ENCODE results near the gene FGFR3.

Gene FGFR3

DNA sequence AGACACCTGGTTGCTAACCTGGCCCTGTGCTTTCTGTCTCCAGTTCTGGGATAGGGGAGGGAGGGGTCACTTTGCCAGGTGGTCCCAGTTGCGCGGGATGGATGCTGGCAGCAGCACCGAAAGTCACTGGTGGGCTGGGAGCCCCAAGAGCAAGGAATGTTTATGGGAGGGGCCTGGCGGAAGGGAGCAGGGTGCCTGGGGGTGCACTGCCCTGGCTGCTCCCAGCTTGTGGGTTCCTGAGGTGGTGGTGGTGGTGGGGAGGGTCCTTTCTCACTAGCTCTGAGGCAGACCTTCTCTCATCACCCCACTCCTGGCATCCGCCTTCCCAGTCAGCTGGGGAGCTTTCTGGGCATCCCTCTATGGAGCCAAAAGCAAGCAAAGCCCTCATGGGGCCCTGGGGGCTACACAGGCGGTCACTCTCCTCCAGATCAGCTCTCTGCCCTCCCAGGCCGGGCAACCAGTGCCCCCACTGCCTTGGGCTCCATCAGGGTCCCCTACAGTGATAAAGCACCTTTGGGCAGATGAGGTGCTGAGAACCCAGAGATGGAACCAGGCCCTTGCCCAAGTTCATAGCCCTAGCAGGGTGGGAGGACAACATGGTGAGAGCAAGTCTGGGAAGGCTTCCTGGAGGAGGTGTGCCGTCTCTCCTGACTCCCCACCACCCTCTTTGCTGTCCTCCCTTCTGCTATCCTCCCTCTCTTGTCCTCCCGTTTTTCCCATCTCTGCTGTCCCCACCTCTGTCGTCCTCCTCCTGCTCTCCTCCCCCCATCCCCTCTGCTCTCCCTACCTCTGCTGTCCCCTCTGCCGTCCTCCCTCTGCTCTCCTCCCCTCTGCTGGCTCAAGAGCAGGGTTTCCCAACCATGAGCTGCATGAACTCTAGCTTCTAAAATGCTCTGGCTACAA lies 16.0 kb downstream of the FGFR3 start:
- Histone ChIP-seq H3K27ac (ENCODE audit: low read length, poor library complexity, severe bottlenecking) (no peak overlapping the region), H3K4me3 (ENCODE audit: insufficient read depth in 1 of 2, low read depth in 1 of 2, low read length in 2 of 2) (no peak overlapping the region), H2BK120ac (ENCODE audit: low read depth, low read length) (no peak overlapping the region), H3K4ac (ENCODE audit: low read depth in 1 of 2, low read length in 2 of 2) (no peak overlapping the region), H2AK5ac (ENCODE audit: low read length, severe bottlenecking) (no peak overlapping the region), H3K14ac (ENCODE audit: low read length in 2 of 2) (no peak overlapping the region), H2AFZ (ENCODE audit: low read depth, low read length) (no peak overlapping the region), H3K9ac (ENCODE audit: low read length) (no peak overlapping the region), H3K79me1 (replicated peaks; ENCODE audit: low read length, poor library complexity, severe bottlenecking) (peaks cover 5% of the 10 kb centered on the region), H3K23ac (ENCODE audit: low read length in 2 of 2) (no peak overlapping the region), H2BK15ac (ENCODE audit: low read depth, poor library complexity, severe bottlenecking) (no peak overlapping the region), H3K4me2 (ENCODE audit: low read length, poor library complexity, severe bottlenecking) (no peak overlapping the region), H3K9me3 (ENCODE audit: control insufficient read depth, low read length) (no peaks in the 10 kb centered on the region), H4K8ac (ENCODE audit: low read length) (no peak overlapping the region), H3K18ac (ENCODE audit: low read depth in 1 of 2, low read length in 2 of 2) (no peak overlapping the region), H2BK12ac (ENCODE audit: low read length in 2 of 2) (no peak overlapping the region), H3K36me3 (ENCODE audit: control insufficient read depth in 1 of 2, insufficient read depth in 2 of 2, low read depth in 1 of 2, low read length in 2 of 2) (peaks cover 20 to 39% of the 10 kb centered on the region in 2 experiments), H3K27me3 (ENCODE audit: control insufficient read depth in 1 of 2, insufficient read depth in 1 of 2, low read length in 2 of 2) (peaks cover 0 to 9% of the 10 kb centered on the region in 2 experiments), H4K91ac (ENCODE audit: low read length) (no peak overlapping the region), H3K4me1 (ENCODE audit: control insufficient read depth, insufficient read depth, low read depth, low read length) (peaks cover 2% of the 10 kb centered on the region), H2BK5ac (ENCODE audit: low read depth, low read length, poor library complexity, severe bottlenecking) (no peak overlapping the region)
- DNase-seq, result no peak
- WGBS, result 89% methylated on average over 11 of the region's 11 CpGs

DNA sequence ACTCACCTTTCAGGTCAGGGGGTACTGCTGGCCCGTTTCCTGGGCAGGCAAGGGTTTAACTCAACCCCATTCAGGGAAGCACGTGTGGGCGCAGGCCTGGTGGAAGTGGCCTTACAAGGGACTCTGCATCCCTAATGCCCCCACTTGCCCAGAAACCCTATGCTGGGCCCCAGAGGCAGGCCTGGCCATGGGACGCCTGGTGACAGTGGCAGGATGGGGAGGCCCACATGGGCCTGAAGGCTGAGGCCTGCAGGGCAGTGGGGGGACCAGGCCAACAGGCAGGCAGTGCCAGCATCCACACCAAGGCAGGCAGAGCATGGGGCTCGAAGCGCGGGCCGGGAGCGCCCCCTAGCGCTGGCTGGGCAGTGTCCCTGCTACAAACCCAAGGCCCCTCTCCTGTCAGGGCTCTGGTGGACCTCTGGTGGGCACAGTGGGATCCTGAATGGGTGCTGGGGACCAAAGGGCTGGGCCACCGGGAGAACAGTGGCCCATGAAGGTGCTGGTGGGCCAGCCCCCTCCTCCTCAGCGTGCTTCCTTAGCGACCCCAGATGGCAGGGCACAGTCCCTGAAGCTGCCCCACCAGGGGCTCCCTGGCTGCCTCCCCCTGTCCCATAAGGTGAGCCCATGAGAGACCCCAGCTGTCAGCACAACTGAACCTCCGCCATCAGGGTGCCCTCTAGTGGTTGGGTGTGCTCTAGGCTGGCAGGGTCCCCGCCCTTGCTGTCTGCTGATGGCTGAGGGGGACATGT lies 16.8 kb downstream of the FGFR3 start:
- Histone ChIP-seq H3K4me2 (ENCODE audit: low read length, poor library complexity, severe bottlenecking) (no peak overlapping the region), H4K8ac (ENCODE audit: low read length) (no peak overlapping the region), H2BK12ac (ENCODE audit: low read length in 2 of 2) (no peak overlapping the region), H3K79me1 (replicated peaks; ENCODE audit: low read length, poor library complexity, severe bottlenecking) (peaks cover 7% of the 10 kb centered on the region), H2BK120ac (ENCODE audit: low read depth, low read length) (no peak overlapping the region), H3K9me3 (ENCODE audit: control insufficient read depth, low read length) (no peaks in the 10 kb centered on the region), H2AK5ac (ENCODE audit: low read length, severe bottlenecking) (no peak overlapping the region), H3K36me3 (ENCODE audit: control insufficient read depth in 1 of 2, insufficient read depth in 2 of 2, low read depth in 1 of 2, low read length in 2 of 2) (peaks cover 28 to 47% of the 10 kb centered on the region in 2 experiments), H3K18ac (ENCODE audit: low read depth in 1 of 2, low read length in 2 of 2) (peak overlapping the region in 1 of 2 experiments; percentile 11), H2BK15ac (ENCODE audit: low read depth, poor library complexity, severe bottlenecking) (peak overlapping the region; percentile 9), H3K14ac (ENCODE audit: low read length in 2 of 2) (no peak overlapping the region), H3K4me1 (ENCODE audit: control insufficient read depth, insufficient read depth, low read depth, low read length) (peaks cover 2% of the 10 kb centered on the region), H3K27me3 (ENCODE audit: control insufficient read depth in 1 of 2, insufficient read depth in 1 of 2, low read length in 2 of 2) (peaks cover 0 to 5% of the 10 kb centered on the region in 2 experiments), H4K91ac (ENCODE audit: low read length) (no peak overlapping the region), H2BK5ac (ENCODE audit: low read depth, low read length, poor library complexity, severe bottlenecking) (no peak overlapping the region), H2AFZ (ENCODE audit: low read depth, low read length) (no peak overlapping the region), H3K4me3 (ENCODE audit: insufficient read depth in 1 of 2, low read depth in 1 of 2, low read length in 2 of 2) (no peak overlapping the region), H3K23ac (ENCODE audit: low read length in 2 of 2) (no peak overlapping the region), H3K4ac (ENCODE audit: low read depth in 1 of 2, low read length in 2 of 2) (no peak overlapping the region), H3K9ac (ENCODE audit: low read length) (no peak overlapping the region), H3K27ac (ENCODE audit: low read length, poor library complexity, severe bottlenecking) (no peak overlapping the region)
- WGBS, result 24% methylated on average over 15 of the region's 15 CpGs
- peak; percentile 65 for DNase-seq

DNA sequence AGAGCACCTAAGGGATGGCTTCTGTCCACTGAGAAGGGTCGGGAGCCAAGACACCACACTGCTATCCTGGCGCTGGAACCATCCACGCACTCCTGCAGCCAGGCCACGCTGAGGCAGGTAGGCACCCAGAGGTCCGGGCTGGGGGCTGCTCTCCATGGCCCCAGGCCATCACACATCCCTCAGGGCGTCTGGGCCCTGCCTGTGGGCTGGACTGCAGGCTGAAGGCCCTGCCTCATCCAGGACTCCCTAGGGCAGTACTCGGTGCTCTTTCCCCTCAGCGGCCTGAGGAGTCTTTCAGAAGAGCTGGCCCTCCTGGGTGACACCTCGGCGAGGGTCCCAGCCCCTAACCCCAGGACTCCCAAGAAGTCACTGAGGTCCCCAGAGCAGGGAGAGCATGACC lies 17.7 kb downstream of the FGFR3 start:
- Histone ChIP-seq H3K36me3 (ENCODE audit: control insufficient read depth in 1 of 2, insufficient read depth in 2 of 2, low read depth in 1 of 2, low read length in 2 of 2) (peaks cover 36 to 56% of the 10 kb centered on the region in 2 experiments), H3K14ac (ENCODE audit: low read length in 2 of 2) (no peak overlapping the region), H2AFZ (ENCODE audit: low read depth, low read length) (no peak overlapping the region), H3K4me3 (ENCODE audit: insufficient read depth in 1 of 2, low read depth in 1 of 2, low read length in 2 of 2) (no peak overlapping the region), H3K4ac (ENCODE audit: low read depth in 1 of 2, low read length in 2 of 2) (no peak overlapping the region), H3K4me1 (ENCODE audit: control insufficient read depth, insufficient read depth, low read depth, low read length) (peaks cover 2% of the 10 kb centered on the region), H3K27ac (ENCODE audit: low read length, poor library complexity, severe bottlenecking) (no peak overlapping the region), H2BK12ac (ENCODE audit: low read length in 2 of 2) (no peak overlapping the region), H3K23ac (ENCODE audit: low read length in 2 of 2) (no peak overlapping the region), H2AK5ac (ENCODE audit: low read length, severe bottlenecking) (no peak overlapping the region), H3K4me2 (ENCODE audit: low read length, poor library complexity, severe bottlenecking) (no peak overlapping the region), H3K18ac (ENCODE audit: low read depth in 1 of 2, low read length in 2 of 2) (no peak overlapping the region), H3K9me3 (ENCODE audit: control insufficient read depth, low read length) (no peaks in the 10 kb centered on the region), H2BK120ac (ENCODE audit: low read depth, low read length) (no peak overlapping the region), H3K79me1 (replicated peaks; ENCODE audit: low read length, poor library complexity, severe bottlenecking) (peaks cover 8% of the 10 kb centered on the region), H3K9ac (ENCODE audit: low read length) (no peak overlapping the region), H4K8ac (ENCODE audit: low read length) (no peak overlapping the region), H2BK15ac (ENCODE audit: low read depth, poor library complexity, severe bottlenecking) (no peak overlapping the region), H3K27me3 (ENCODE audit: control insufficient read depth in 1 of 2, insufficient read depth in 1 of 2, low read length in 2 of 2) (peaks cover 0 to 3% of the 10 kb centered on the region in 2 experiments), H2BK5ac (ENCODE audit: low read depth, low read length, poor library complexity, severe bottlenecking) (no peak overlapping the region), H4K91ac (ENCODE audit: low read length) (no peak overlapping the region)
- DNase-seq, result no peak
- WGBS, result 94% methylated on average over 10 of the region's 10 CpGs

DNA sequence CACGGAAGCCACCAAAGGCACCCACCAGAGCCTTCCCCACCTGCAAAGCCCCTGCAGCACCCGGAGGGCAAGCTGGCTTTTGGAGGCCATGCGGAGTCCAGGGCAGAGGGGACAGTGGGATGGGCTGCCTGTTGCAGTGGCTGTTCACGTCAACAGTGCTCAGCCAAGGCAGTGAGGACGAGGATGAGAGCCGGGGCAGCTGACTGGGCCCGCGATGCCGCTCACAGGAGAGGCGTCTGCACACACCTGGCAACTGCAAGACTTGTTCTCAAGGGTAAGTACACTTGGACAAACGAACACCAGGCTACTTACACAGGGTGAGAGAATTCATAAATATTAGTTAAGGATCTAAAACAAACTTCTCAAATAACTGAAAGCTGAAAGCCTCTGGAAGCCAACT lies 19.6 kb downstream of the FGFR3 start:
- H2AFZ ChIP-seq (ENCODE audit: low read depth, low read length), result no peak overlapping the region
- H2BK5ac ChIP-seq (ENCODE audit: low read depth, low read length, poor library complexity, severe bottlenecking), result no peak overlapping the region
- H2BK12ac ChIP-seq (ENCODE audit: low read length in 2 of 2), result no peak overlapping the region
- H3K9me3 ChIP-seq (ENCODE audit: control insufficient read depth, low read length), result no peaks in the 10 kb centered on the region
- no peak overlapping the region for H3K4me2 ChIP-seq (ENCODE audit: low read length, poor library complexity, severe bottlenecking)
- no peak overlapping the region for H2BK120ac ChIP-seq (ENCODE audit: low read depth, low read length)
- H3K4me1 ChIP-seq (ENCODE audit: control insufficient read depth, insufficient read depth, low read depth, low read length), result no peaks in the 10 kb centered on the region
- no peak overlapping the region for H3K9ac ChIP-seq (ENCODE audit: low read length)
- H3K14ac ChIP-seq (ENCODE audit: low read length in 2 of 2), result no peak overlapping the region
- no peaks in the 10 kb centered on the region for H3K27me3 ChIP-seq (ENCODE audit: control insufficient read depth in 1 of 2, insufficient read depth in 1 of 2, low read length in 2 of 2)
- no peak overlapping the region for H3K4me3 ChIP-seq (ENCODE audit: insufficient read depth in 1 of 2, low read depth in 1 of 2, low read length in 2 of 2)
- no peak overlapping the region for H2AK5ac ChIP-seq (ENCODE audit: low read length, severe bottlenecking)
- H3K18ac ChIP-seq (ENCODE audit: low read depth in 1 of 2, low read length in 2 of 2), result no peak overlapping the region
- H4K91ac ChIP-seq (ENCODE audit: low read length), result peak overlapping the region; percentile 47
- H3K4ac ChIP-seq (ENCODE audit: low read depth in 1 of 2, low read length in 2 of 2), result no peak overlapping the region
- WGBS, result 98% methylated on average over 8 of the region's 11 CpGs
- no peak overlapping the region for H3K23ac ChIP-seq (ENCODE audit: low read length in 2 of 2)
- DNase-seq, result no peak
- no peak overlapping the region for H3K27ac ChIP-seq (ENCODE audit: low read length, poor library complexity, severe bottlenecking)
- H3K36me3 ChIP-seq (ENCODE audit: control insufficient read depth in 1 of 2, insufficient read depth in 2 of 2, low read depth in 1 of 2, low read length in 2 of 2), result peaks cover 54 to 68% of the 10 kb centered on the region in 2 experiments
- no peak overlapping the region for H2BK15ac ChIP-seq (ENCODE audit: low read depth, poor library complexity, severe bottlenecking)
- peaks cover 9% of the 10 kb centered on the region for H3K79me1 ChIP-seq (replicated peaks; ENCODE audit: low read length, poor library complexity, severe bottlenecking)
- H4K8ac ChIP-seq (ENCODE audit: low read length), result peak overlapping the region; percentile 5
